Amniotic epithelial cell (primary cell): ENCODE results near the gene AGPAT1.

Experiments
- DNase-seq: peaks from one replicate; pipeline ENCODE4 v3.0.0-alpha.2; 2010; ENCODE audit warnings: low read depth

The AGPAT1 gene

DNA sequence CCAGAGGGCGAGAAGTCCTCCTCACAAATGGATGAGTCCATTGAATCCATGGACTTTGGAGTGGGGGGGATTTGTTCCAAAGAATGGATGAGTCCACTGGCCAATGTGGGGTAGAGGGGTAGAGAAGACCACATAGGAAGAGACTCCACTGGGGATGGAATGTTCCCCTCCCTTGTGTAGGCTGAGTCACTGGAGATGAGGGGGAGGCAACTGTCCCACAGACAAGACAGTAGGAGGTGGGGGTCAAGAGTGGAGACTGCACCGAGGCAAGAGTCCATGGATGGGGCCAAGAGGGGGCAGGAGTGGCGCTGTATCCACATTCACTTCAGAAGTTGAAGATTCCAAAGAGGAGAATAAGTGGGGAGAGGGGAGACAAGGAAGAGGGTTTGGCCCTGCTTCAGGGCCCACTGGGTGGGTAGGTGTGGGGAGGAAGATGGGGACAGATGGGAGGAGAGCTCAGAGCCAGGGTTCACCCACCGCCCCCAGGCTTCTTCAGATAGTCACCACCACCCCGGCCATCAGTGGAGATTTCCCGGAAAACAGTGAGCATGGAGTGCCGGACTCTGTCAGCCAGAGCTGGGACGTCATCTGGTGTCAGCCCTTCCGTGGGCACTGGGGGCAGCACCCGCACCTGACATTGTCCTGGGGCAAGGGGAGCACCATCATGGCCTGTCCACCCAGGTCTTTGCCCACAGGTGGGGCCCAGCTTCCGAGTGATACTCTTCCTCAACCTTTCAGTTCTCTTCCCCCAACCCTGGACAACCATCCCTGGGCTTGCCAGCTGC, 6.9 kb downstream of the AGPAT1 start:
- peak; percentile 70 for DNase-seq

DNA sequence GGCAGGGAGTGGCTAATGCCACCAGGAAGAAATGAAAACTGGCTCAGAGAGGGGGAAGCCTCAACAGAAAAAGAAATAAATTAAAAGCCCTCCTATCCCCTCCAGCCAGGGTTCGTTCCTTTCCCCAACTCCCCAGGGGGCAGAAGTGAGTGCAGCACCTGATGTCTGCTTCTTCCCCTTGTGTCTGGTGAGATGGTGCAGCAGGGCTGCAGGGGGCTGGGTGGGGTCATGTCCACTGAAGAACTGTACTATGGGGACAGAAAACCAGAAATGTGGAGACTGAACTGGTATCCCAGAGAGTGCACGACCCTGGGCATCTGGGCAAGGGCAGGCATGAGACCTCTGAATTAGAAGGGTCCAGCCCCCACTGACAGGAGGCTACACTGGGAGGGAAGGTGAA, 7.5 kb downstream of the AGPAT1 start:
- no peak for DNase-seq

- DNase-seq: no peak
Measured at GRCh38 chr6:32167761-32168262, 8.1 kb downstream of the AGPAT1 start.

DNA sequence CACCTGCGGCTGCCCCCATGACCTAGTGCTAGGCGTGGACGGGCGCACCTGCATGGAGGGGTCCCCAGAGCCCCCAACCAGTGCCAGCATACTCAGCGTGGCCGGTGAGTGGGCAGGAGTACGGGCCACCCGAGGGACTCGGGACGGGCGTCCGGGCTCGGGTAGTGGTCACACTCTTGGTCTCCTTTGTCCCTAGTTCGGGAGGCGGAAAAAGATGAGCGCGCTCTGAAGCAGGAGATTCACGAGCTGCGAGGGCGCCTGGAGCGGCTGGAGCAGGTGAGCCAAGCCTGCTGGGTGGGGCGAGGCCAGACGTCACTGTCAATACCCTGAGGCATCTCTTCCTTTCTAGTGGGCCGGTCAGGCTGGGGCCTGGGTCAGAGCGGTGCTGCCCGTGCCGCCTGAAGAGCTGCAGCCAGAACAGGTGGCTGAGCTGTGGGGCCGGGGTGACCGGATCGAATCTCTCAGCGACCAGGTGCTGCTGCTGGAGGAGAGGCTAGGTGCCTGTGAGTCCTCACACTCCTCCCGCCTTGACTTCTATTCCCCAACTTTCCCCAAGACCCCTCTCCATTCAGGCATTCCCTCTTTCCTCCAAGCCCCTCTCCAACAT, 8.6 kb downstream of the AGPAT1 start:
- DNase-seq: no peak

DNA sequence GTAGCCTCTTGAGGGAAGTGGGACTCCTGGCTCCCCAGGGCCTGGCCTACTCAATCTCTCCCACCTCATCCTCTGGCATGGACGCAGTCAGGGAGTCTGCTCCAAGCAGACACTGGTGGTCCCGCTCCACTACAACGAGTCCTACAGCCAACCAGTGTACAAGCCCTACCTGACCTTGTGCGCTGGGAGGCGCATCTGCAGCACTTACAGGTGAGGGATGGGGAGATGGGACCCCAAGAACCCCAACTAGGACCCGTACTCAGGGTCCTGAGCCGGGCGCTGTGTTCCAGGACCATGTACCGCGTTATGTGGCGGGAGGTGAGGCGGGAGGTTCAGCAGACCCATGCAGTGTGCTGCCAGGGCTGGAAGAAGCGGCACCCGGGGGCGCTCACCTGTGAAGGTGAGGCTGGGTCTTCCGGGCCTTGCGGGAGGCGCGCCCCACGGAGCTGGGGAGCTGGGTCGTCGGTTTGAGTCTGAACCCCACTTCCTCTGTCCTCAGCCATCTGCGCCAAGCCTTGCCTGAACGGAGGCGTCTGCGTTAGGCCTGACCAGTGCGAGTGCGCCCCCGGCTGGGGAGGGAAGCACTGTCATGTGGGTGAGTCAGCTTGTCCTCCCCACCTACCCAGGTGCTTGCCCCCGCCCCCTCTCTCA, 9.3 kb downstream of the AGPAT1 start:
- DNase-seq: no peak

- DNase-seq: no peak
Measured at GRCh38 chr6:32164295-32164694, 11.6 kb downstream of the AGPAT1 start, which contains the start of gene EGFL8. Gene EGFL8 (plus strand): TSS chr6:32164595. CDS start chr6:32166166, 1,571 bp downstream.

DNA sequence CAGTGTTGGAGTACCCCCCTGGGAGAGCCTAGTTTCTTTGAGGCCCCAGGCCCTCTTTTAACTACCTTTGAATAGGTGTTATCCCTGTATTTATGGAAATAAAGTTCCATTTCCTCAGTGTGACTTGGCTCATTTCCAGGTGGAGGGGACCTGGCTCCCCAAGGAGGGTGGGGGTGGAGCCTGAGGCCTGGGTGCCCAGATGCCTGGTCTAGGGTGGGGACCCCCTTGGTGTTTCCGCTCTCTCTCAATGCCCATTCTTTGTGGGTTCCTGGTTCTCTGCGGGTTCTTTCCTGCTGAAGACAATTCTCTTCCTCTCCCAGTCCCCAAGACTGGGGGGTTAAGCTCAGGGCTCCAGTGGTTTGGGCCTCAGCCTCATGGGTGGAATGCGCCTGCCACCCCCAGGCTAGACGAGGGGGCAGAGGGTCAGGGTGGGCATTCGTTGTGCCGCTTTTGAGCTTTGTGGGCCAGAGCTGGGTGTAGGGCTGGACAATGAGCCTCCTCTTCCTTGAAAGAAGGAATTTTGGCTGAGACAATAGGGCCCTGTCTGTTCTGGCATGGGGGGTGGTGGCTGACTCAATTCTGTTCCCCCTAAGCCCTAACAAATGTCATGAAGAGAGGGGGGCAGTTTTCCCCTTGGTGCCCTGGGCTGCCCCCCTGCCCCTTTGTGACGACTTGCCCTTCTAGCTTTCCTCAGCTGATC, 12.2 kb downstream of the AGPAT1 start:
- DNase-seq: no peak

GRCh38 chr6:32158052-32158451, 17.8 kb downstream of the AGPAT1 start:
- DNase-seq: no peak

GRCh38 chr6:32156891-32157290, 19.0 kb downstream of the AGPAT1 start:
- no peak for DNase-seq

- DNase-seq: peak; percentile 54
Measured at GRCh38 chr6:32154514-32155161, 21.2 kb downstream of the AGPAT1 start.

DNA sequence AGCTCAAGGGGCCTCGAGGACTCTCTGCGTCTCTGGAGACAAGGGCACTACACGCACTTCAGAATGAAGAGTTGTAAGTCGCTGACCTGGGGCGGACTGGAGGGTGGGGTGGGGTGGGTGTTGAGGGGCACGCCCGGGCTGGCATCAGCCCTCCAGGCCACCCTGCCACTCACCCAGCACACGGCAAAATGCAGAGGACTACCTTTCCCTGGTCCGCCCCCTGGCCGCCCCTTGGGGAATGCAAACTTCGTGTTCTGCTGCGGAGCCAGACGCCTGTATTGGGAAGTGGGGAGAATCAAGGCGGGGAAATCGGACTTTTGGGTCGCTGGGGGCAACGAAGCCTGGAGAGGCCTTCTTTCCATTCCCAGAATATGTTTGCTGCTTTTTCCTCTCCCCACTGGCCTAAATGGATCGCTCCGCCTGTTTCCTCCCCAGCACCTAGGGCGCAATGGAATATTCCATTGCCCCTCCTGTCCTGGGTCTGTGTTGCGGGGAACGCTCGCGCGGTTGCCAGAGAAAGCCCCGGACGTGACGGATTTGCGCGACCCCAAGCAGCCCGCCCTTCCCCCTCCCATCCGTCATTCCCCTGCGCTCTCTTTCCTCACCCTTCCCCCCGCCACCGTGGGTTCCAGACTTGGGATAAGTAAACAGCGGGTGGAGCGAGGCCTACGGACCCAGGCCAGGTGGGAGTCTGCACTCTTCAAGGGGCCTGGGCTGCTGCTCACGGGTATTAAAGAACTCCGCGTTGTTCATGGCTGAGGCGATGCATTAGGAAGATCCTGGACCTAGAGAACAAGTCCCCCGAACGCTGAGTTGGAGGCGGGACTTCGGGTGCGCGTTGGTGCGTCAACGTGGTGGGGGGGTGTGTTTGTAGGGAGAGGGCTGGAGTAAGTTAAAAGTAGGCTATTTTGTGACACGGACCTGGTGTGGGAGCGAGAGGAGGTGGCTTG, 22.0 kb downstream of the AGPAT1 start, which contains the start of gene PPT2:
TSS of gene PPT2 (plus strand) at position 578 of the 950 bp plus-strand sequence. CDS start 454 bp downstream, outside the sequence.
- peak; percentile 92 for DNase-seq

DNA sequence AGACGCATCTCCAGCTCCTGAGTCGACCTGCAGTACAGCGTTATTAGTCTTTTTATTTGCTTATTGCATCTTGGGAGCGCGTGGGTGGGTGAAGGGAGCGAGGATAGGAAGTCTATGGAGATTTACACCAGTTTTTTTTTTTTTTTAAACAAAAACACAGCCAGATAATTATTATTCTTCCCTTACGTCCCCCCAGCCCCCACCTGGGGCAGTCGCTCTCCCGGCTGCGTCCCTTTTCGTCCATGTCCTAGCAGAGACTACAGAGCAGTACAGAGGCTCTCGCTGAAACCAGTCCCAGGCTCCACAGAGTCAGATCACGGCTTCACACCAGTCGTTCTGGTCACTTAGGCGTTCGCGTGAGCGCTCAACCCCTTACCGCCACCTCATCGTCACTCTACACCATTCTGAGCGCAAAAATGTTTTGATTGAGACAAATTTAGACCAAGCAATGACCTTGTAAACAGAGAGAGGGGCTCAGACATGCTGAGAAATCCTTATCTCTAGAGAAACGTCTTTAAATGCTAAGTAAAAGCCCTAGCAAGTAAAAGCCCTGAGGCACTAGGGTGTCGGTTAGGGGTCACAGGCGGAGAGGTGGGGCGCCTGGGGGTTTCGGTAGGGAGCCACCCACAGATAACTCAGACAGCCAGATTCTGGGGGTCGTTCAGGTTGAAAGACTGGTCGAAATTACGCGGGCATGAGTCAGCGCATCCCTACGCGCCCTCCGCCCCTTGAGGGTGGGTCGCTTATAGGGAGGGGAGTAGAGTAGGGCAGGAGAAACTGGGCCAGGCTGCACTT, 22.9 kb downstream of the AGPAT1 start:
- peak; percentile 21 for DNase-seq

DNA sequence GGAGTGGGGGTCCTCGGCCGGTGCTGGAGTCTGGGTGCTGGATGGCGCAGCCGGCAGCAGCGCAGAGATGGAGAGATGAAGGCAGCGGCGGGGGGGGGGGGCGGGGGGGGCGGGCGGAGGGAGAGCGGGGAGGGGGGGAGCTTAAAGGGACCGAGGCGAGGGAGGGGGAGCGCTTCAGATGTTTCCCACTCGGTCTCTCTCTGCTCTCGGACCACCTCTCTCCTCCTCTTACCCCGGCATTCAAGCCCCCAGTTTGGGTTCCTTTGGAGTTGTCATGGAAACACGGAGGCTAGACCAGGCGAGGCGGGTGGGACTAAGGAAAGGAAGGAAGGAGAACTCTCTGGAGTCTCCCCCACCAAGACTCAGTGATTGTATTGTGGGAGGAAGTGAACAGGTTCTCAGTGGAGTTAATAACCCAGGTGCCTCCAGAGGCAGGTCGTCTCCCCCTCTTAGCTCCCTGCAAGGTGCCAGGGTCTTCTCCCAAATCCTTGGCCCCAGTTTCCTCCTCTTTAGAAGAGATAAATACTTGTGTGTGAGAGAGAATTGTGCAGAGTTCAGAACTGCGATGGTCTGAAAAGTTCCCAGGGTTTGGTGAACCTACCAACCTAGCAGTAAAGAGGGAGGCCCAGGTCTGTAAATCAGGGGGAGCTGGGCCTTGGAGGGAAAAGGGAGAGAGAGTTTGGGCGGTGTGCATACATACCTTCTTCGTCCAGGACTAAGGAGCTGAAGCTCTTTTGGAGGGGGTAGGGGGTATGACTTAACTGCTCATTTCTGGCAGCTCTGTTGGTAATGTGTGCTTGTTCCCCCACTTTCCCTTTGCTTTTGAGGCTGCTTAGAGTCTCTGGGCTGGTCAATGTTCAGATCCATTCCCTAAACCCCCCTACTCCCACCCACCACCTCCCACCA, 23.8 kb downstream of the AGPAT1 start, which contains the start of gene PRRT1:
TSS of gene PRRT1 (minus strand) at position 77 of the 906 bp plus-strand sequence. CDS start 112 bp downstream, outside the sequence.
- no peak for DNase-seq

DNA sequence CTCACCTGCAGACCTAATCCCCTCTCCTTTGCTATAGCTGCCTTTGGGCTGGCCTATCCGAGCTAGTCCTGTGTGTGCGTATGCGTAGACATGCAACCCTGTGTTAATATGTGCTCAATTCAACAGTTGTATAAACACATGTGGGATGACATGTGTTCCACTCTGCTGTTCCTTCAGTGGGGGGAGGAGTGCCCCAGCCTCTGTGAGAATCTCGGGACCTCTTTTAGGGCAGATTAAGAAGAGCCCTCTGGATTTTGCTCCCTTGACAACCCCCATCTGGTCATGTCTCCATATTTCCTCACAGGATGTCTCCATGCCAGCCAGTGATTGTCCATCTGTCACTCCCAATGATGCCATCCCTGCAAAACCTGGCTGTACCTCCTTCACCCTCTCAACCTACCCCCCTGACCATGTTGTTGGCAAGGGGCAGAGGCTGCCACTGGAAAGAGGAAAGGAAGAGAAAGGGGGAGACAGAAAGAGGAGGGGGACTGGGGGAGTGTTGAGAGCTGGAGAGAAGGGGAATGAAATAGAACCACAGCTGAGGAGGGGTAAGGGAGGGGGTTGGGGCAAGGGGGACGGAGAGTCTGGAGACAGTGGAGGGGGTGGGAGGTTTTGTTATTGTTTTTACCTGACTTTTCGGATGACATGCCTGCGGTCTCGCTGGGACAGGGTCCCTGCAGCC, 24.6 kb downstream of the AGPAT1 start:
- DNase-seq: no peak

DNA sequence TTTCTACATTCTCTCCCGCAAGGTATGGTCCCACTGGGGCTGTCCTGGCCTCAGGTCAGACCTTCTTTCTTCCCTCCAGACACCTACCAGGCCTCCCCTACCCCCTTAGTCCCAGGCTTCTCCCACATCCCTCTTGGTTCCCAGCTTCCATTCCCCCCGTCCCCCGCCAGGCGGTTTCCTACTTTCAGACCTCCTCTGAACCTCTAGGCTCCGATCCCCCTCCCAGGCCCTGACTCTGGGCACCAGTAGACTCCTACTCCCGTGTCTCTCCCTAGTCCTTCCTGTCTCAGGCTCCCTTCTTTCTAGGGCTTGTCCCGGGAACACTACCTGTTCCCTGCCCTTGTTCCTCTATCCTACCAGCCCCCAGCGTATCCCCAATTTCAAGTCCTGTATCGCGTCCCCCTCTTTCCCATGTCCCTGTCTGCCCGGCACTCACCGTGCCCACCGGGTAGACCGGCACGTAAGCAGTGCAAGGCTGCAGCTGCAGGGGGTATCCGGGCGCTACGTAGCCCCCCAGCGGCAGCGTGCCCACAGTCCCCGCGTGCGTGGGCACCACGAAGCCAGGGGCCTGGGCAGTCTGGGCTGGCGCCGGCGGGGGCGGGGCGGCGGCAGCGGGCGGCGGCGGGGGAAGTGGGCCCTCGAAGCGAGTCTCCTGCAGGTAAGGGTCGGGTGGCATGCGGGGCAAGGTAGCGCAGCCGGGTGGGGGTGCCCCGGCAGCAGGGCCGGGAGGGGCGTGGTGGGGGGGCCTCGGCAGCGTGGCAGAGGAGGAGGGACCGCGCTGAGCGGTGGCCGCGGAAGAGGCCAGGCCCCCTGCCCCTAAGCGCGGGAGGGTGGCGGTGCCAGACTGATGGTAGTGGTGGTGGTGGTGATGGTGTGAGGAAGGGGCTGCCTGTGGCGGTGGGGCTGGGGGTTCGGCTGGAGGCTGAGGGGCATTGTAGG, 25.7 kb downstream of the AGPAT1 start:
- DNase-seq: no peak

- no peak for DNase-seq
Measured at GRCh38 chr6:32149092-32149755, 26.7 kb downstream of the AGPAT1 start.
